NCI-H1417 (cell line): ENCODE results near the gene ELOVL6.
"Not testable (repeated sequence)": the region's sequence is repeated elsewhere in the genome, so short reads cannot be mapped to it uniquely, and the experiment has no call there.

Experiments
- DNase-seq, 3 experiments: peaks; one replicate each; lab custom pipeline; 2025; lab: John Stamatoyannopoulos, UW

ELOVL6 gene

DNA sequence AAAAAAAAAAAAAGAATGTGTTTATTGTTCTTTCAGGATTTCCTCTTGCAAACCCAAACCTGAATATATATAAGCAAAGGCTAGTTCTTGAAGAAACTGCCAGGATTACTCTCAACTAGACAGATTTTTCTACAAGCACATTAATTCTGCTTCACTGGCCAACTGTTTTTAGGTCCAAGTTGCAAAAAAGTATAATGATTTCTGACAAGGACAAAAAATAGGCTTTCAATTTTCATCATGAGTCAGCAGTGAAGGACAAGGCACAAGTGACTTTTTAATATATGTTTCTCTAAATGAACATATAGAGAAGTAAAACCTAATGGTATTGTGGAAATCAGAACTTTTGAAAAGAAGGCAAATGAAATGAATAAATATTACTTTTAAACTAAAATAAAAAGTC is 73.7 kb downstream of the ELOVL6 start:
- no peak for DNase-seq

DNA sequence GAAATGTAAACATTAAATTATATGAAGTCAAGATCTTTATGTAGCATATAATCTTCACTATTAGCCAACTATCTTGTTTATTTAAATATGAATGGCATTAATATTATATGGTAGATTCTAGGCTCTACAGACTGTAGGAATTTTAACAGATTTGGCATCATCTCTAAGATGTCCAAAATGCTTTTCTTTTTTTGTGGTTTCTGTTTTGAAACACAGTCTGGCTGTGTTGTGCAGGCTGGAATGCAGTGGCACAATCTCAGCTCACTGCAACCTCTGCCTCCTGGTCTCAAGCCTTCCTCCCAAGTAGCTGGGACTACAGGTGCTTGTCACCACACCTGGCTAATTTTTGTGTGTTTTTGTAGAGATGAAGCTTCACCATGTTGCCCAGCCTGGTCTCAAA is 76.2 kb downstream of the ELOVL6 start:
- DNase-seq: no peak

DNA sequence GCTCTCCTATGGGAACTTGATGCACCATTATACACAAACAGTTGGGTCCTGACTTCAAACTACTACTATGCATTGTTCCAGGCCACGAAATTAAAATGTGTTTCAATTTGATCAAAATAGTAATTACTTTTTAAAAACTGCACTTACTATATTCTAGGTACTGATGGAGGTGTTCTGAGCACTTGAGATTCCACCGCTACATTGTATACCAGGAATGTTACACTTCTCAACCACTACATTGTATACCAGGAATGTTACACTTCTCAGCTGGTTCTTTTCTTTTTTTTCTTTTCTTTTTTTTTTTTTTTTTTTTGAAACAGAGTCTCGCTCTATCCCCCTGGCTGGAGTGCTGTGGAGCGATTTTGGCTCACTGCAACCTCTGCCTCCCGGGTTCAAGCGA is 77.9 kb downstream of the ELOVL6 start:
- no peak for DNase-seq

DNA sequence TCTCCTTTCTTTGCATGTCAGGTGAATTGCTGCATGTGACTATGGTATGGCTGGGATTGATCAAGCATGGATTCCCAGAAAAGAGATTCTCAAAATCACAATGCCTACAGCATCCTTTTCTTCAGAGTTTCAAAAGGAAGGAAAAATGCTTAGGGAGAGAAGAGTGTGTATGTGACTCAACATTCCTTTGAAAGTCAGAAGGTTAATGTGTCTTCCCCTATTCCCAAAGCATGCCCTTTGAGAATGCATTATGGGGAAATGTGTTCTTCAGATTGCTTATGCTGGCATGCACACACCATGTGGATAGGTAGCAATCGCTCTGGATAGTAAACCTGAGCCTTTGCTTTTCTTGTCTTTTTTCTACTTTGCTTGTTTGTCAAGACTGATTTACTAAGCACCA is 78.5 kb downstream of the ELOVL6 start:
- DNase-seq: no peak

DNA sequence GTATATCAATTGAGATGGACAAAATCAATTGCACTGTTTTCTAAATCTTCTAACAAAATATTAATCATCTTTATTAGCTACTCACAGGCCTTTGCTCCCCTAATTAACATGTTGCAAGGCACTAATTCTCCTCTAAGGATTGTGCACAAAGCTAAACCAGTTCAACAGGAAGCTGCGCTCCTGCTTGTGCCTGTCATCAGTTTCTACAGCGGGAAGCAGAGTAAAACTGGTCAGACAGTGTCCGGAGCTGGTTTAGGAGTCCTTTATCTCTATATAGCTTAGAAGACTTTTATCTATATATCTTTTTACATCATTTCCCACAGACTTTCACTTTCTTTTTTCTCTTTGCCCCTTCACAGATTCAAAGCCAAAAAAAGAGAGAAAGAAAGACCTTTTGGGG is 79.1 kb downstream of the ELOVL6 start:
- DNase-seq: peak in 2 of 3 experiments; percentile 3 to 51

GRCh38 chr4:110112056-110112455 is 86.4 kb downstream of the ELOVL6 start:
- no peak for DNase-seq

GRCh38 chr4:110109455-110109854 is 89.0 kb downstream of the ELOVL6 start:
- DNase-seq: peak in 1 of 3 experiments; percentile 73

- peak in 2 of 3 experiments; percentile 26 to 80 for DNase-seq
Measured at GRCh38 chr4:110108960-110109359, 89.5 kb downstream of the ELOVL6 start.

- peak in 2 of 3 experiments; percentile 26 to 77 for DNase-seq
Measured at GRCh38 chr4:110108422-110108821, 90.0 kb downstream of the ELOVL6 start.

GRCh38 chr4:110107866-110108265 is 90.5 kb downstream of the ELOVL6 start:
- no peak for DNase-seq

- DNase-seq: no peak
Measured at GRCh38 chr4:110106931-110107296, 91.5 kb downstream of the ELOVL6 start.

GRCh38 chr4:110104661-110105060 is 93.8 kb downstream of the ELOVL6 start:
- peak in 2 of 3 experiments; percentile 28 to 85 for DNase-seq

GRCh38 chr4:110099638-110100037 is 98.8 kb downstream of the ELOVL6 start:
- no peak for DNase-seq

- DNase-seq: no peak
Measured at GRCh38 chr4:110096405-110096804, 102.0 kb downstream of the ELOVL6 start.

DNA sequence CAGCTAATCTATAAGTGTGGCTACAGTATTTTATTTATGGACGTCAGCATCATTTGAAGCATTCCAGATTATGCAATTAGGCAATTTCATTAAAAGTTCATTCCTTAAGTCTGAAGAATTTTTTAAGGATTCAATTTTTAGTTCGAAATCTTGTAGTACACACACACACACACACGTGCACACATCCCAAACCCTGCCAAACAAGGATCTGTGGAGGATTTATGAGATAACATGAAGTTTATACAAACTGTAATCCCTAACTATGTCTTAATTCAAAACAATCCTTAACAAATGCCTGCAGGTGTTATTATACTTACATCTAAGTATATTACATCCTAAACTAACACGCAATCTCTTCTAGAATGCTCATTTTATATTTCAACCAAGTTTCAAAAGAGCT is 105.8 kb downstream of the ELOVL6 start:
- DNase-seq: no peak

DNA sequence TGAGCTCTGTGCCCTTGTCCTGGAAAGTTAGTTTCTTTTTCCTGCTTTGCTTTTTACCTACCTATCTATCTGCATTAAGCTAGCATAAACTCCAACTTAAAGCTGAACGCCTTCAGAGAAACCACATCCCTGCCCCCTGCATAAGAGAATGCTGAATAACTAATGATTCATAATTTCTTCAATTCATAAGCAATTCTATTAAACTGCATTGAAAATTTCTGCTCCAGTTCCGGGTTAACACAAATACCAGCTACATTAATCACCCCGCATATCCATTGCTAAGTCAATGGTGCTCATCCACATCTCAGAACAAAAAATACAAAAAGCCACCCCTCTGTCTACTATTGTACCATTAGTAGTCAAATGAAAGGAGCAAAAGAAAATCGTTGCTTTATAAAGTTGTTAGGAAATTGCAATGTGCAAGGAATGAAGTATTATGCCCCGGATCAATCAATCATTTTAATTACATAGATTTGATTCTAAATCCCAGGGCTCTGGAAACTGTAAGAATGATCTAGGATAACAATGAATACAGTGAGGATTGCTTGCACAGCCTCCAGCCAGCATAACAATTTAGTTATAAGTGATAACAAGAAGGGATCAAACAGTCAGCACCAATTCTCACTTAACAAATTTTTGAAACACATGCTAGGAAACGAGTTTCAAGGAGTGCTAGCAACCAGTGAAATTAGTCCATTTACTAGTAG is 106.8 kb downstream of the ELOVL6 start:
- DNase-seq: no peak

- no peak for DNase-seq
Measured at GRCh38 chr4:110088670-110089069, 109.7 kb downstream of the ELOVL6 start.

DNA sequence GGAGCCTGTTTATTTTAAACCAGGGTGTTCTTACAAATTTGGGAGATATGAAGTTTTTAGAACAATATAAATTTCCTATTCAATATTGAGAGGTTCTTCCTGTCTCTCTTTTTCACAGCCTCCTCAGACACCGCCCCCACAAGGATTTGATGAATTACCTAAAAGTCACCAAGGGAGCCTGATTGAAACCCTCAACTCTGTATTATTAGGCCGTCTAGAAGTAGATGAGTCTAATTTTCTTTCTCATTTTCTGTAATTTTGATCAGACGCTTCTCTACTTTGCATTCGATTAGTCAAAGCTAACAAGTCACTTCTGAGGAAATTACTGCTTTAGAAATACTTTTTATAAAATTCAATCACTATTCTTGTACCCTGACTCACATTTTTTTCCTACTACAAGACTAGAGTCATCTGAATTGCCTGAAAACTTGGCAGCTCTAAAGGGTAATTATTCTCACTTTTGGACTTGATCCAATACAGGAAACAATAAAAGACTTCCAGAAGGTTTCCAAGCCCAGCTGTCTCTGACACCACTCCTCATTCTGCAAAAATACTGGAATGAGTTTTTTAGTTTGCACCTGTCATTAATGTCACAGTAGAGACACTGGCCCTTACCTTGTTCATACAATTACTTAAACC is 111.2 kb downstream of the ELOVL6 start:
- DNase-seq: peak in 2 of 3 experiments; percentile 21 to 88

GRCh38 chr4:110085131-110085530 is 113.3 kb downstream of the ELOVL6 start:
- peak in 2 of 3 experiments; percentile 2 to 20 for DNase-seq

DNA sequence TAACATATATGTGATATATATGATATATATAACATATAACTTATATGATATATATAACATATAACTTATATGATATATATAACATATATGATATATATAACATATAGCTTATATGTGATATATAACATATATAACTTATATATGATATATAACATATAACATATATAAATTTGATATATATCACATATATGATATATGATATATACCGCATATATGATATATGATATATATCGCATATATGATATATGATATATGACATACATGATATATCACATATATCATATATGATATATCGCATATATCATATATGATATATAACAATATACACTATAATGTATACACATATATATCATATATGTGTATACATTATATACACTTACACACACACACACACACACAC is 114.3 kb downstream of the ELOVL6 start:
- no peak for DNase-seq

DNA sequence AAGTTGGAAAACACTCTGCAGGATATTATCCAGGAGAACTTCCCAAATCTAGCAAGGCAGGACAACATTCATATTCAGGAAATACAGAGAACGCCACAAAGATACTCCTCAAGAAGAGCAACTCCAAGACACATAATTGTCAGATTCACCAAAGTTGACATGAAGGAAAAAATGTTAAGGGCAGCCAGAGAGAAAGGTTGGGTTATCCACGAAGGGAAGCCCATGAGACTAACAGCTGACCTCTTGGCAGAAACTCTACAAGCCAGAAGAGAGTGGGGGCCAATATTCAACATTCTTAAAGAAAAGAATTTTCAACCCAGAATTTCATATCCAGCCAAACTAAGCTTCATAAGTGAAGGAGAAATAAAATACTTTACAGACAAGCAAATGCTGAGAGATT is 120.3 kb downstream of the ELOVL6 start:
- DNase-seq: not testable (repeated sequence)

- DNase-seq: not testable (repeated sequence)
Measured at GRCh38 chr4:110076828-110077227, 121.6 kb downstream of the ELOVL6 start.

DNA sequence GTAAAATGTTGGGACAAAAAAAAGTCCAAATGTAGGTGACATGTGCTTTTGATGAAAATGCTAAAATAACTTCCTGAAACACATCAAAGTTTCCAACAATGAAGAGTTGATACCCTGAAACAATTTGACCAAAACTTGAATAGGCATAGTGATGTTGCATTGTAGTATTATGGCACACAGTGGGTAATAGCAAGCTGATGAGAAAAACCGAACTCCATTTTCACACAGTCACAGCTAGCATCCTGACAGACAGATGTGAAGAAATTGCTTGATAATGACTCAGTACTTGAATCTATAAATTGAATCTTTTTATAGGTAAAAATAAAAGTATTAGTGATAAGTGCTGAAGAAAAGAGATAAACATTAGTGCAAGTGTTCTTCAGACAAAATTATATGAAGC is 122.5 kb downstream of the ELOVL6 start:
- no peak for DNase-seq
